Natural killer cell (primary cell): Measurements from ENCODE around the gene AKR1C4. TPM values are rescaled to one million over a fixed set of nuclear protein-coding genes. Genes with fewer than 3 reads are reported as not detected.

ENCODE experiments used
- ATAC-seq, 3 donors: fragments of 150-1000 bp in 2 of 3; fragments of 200-7000 bp in 1 of 3; cut with Tn5 transposase; 1 replicate in 1 of 3; 2 replicates in 2 of 3; pipeline ENCODE4 v1.10.0; 2021; ENCODE audit warnings: mild to moderate bottlenecking in 2 of 3, moderate library complexity in 2 of 3
- DNase-seq, 2 donors: peaks; one replicate each; pipeline versions ENCODE4 v3.0.0 to v3.0.0-alpha.2; 2013 to 2021; ENCODE audit warnings: mixed read lengths in 1 of 2
- H3K27ac ChIP-seq: one replicate; pipeline ENCODE4 v1.5.1; 2013; ENCODE audit warnings: mild to moderate bottlenecking, low read length
- H3K27me3 ChIP-seq: one replicate; pipeline ENCODE4 v1.6.1; 2013; ENCODE audit warnings: low read length; ENCODE audit not compliant: control insufficient read depth, insufficient read depth
- H3K36me3 ChIP-seq: one replicate; pipeline ENCODE4 v1.6.1; 2013; ENCODE audit warnings: low read length; ENCODE audit not compliant: control insufficient read depth, insufficient read depth
- H3K4me1 ChIP-seq: one replicate; pipeline ENCODE4 v1.6.1; 2013; ENCODE audit warnings: low read length; ENCODE audit not compliant: control insufficient read depth, insufficient read depth
- H3K4me3 ChIP-seq: one replicate; pipeline ENCODE4 v1.5.1; 2013; ENCODE audit warnings: low read length
- H3K9me3 ChIP-seq: one replicate; pipeline ENCODE4 v1.6.1; 2013; ENCODE audit warnings: low read length; ENCODE audit not compliant: control insufficient read depth, insufficient read depth
- H3K27ac Mint-ChIP-seq, 2 donors: one replicate each; pipeline ENCODE4 v1.8.0; 2022; ENCODE audit warnings: mild to moderate bottlenecking in 2 of 2, mixed read lengths in 2 of 2, moderate library complexity in 1 of 2
- H3K27me3 Mint-ChIP-seq, 2 donors: one replicate each; pipeline ENCODE4 v1.8.0; 2022; ENCODE audit warnings: low read depth in 2 of 2, mixed read lengths in 2 of 2
- H3K36me3 Mint-ChIP-seq: one replicate; pipeline ENCODE4 v1.8.0; 2022; ENCODE audit warnings: mixed read lengths
- H3K4me1 Mint-ChIP-seq, 2 donors: one replicate each; pipeline ENCODE4 v1.8.0; 2022; ENCODE audit warnings: mixed read lengths in 2 of 2
- H3K4me3 Mint-ChIP-seq: one replicate; pipeline ENCODE4 v1.8.0; 2022; ENCODE audit warnings: mild to moderate bottlenecking, moderate library complexity, mixed read lengths
- H3K9me3 Mint-ChIP-seq, 2 donors: one replicate each; pipeline ENCODE4 v1.8.0; 2022; ENCODE audit warnings: mixed read lengths in 2 of 2
- WGBS: methylation state at CpG from one replicate; pipeline ENCODE4 v1.1.7; 2013; ENCODE audit warnings: missing lambda C conversion rate; ENCODE audit not compliant: insufficient coverage; 5-methylcytosine and 5-hydroxymethylcytosine counted together
- intact Hi-C: fragments of 100-400 bp; cut with micrococcal nuclease; formaldehyde crosslinking; loops from one replicate; pipeline ENCODE4 v1.14.2; 2022
- total RNA-seq, 4 donors: library from RNA; stranded (reverse); fragments of 120-200 nt in 1 of 4; gene quantifications; one replicate each; pipeline versions ENCODE4 v1.2.3 to v1.2.4, GENCODE V29; 2013 to 2022
- TF ChIP-seq, protein P1 (sequence below): fragments of 200-600 bp; IDR thresholded peaks from one replicate; pipeline ENCODE4 v1.8.0; 2022; ENCODE audit warnings: antibody characterized with exemption

The AKR1C4 gene
- total RNA-seq, 3 donors from 2014 or later (not counting 1 experiment from before 2014, with no cell fraction given), result not detected

DNA sequence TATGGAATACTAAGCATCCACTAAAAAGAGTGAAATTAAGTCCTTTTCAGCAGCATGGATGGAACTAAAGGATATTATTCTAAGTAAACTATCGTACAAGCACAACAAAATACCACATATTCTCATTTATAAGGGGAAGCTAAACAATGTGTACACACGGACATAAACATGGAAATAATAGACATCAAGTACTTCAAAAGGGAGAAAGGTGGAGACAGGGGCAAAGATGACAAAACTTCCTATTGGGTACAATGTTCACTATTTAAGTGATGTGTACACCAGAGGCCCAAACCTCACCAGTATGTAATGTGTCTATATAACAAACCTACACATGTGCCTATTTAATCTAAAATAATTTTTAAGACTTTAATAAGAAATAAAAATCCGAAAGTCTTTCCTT is 2.2 kb upstream of the AKR1C4 start:
- Mint-ChIP-seq H3K4me3 (no peak overlapping the region), H3K27me3 (no peaks in the 10 kb centered on the region), H3K27ac (no peak overlapping the region), H3K4me1 (no peaks in the 10 kb centered on the region), H3K36me3 (no peaks in the 10 kb centered on the region), H3K9me3 (no peaks in the 10 kb centered on the region)
- H3K4me3 ChIP-seq, result no peak overlapping the region
- no peaks in the 10 kb centered on the region for H3K4me1 ChIP-seq
- 80% methylated on average over 1 of the region's 3 CpGs for WGBS
- intact Hi-C loops, result no loop called here
- no peaks in the 10 kb centered on the region for H3K9me3 ChIP-seq
- no peak for DNase-seq
- no peak overlapping the region for H3K27ac ChIP-seq
- H3K36me3 ChIP-seq, result no peaks in the 10 kb centered on the region
- H3K27me3 ChIP-seq, result no peaks in the 10 kb centered on the region
- no peak for ATAC-seq
- TF ChIP-seq, protein P1, sequence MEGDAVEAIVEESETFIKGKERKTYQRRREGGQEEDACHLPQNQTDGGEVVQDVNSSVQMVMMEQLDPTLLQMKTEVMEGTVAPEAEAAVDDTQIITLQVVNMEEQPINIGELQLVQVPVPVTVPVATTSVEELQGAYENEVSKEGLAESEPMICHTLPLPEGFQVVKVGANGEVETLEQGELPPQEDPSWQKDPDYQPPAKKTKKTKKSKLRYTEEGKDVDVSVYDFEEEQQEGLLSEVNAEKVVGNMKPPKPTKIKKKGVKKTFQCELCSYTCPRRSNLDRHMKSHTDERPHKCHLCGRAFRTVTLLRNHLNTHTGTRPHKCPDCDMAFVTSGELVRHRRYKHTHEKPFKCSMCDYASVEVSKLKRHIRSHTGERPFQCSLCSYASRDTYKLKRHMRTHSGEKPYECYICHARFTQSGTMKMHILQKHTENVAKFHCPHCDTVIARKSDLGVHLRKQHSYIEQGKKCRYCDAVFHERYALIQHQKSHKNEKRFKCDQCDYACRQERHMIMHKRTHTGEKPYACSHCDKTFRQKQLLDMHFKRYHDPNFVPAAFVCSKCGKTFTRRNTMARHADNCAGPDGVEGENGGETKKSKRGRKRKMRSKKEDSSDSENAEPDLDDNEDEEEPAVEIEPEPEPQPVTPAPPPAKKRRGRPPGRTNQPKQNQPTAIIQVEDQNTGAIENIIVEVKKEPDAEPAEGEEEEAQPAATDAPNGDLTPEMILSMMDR, result no peak

DNA sequence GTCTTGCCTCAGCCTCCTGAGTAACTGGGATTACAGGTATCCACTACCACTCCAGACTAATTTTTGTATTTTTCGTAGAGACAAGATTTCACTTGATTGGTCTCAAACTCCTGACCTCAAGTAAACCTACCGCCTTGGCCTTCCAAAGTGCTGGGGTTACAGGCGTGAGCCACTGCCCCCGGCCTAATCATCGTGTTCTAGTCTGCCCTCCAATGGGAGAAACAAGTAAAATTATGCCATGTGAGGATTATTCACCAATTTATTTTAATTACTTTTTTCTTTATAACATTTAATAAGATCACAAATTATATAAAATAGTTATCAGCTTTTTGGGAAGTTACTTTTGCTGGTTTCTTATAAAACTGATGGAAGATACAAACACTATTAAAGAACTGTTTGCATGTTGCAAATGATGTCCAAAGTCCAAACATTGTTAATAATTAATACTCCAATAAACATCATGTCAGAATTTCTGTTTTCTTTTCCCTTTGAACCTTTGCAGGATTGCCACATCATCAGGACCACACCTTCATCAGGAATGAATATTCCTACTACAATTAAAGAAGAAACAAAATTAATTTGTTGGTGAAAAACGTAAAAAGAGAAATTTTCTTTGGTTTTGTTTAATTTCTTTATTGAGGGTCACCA is 786 bp upstream of the AKR1C4 start:
- no peaks in the 10 kb centered on the region for H3K4me1 Mint-ChIP-seq
- Histone ChIP-seq H3K4me1 (no peaks in the 10 kb centered on the region), H3K36me3 (no peaks in the 10 kb centered on the region), H3K9me3 (no peaks in the 10 kb centered on the region), H3K27me3 (no peaks in the 10 kb centered on the region), H3K27ac (no peak overlapping the region), H3K4me3 (no peak overlapping the region)
- ATAC-seq, result no peak
- no peaks in the 10 kb centered on the region for H3K9me3 Mint-ChIP-seq
- 93% methylated on average over 3 of the region's 6 CpGs for WGBS
- no peak overlapping the region for H3K27ac Mint-ChIP-seq
- DNase-seq, result no peak
- H3K4me3 Mint-ChIP-seq, result no peak overlapping the region
- intact Hi-C loops, result no loop called here
- TF ChIP-seq, protein P1, result no peak
- no peaks in the 10 kb centered on the region for H3K36me3 Mint-ChIP-seq
- H3K27me3 Mint-ChIP-seq, result peaks cover 0 to 3% of the 10 kb centered on the region in 2 donors

DNA sequence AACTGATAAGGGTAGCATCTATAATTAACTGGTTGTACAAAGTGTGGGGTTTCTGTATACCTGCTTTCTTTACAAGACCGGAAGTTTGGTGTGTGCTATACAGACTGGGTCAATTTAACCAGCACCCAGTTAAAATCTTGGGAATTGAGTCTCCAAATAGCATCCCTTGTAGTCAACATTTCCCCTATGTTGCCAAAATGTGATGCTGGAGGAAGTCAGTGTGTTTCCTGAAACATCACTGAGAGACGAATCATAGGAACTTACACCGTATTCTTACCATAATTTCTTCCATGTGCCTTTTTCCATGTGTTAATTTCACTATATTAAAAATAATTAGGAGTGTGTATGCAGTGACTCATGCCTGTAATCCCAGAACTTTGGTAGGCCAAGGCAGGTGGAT is 1.7 kb downstream of the AKR1C4 start:
- no peaks in the 10 kb centered on the region for H3K4me1 Mint-ChIP-seq
- H3K36me3 ChIP-seq, result no peaks in the 10 kb centered on the region
- 100% methylated on average over 1 of the region's 3 CpGs for WGBS
- intact Hi-C loops, result no loop called here
- TF ChIP-seq, protein P1, result no peak
- ATAC-seq (no peak), DNase-seq (no peak)
- no peak overlapping the region for H3K27ac ChIP-seq
- H3K27ac Mint-ChIP-seq, result no peak overlapping the region
- H3K4me1 ChIP-seq, result no peaks in the 10 kb centered on the region
- no peaks in the 10 kb centered on the region for H3K27me3 ChIP-seq
- H3K4me3 ChIP-seq, result no peak overlapping the region
- H3K27me3 Mint-ChIP-seq, result peaks cover 0 to 3% of the 10 kb centered on the region in 2 donors
- H3K4me3 Mint-ChIP-seq, result no peak overlapping the region
- H3K36me3 Mint-ChIP-seq, result peaks cover 21% of the 10 kb centered on the region
- peaks cover 3 to 4% of the 10 kb centered on the region in 2 donors for H3K9me3 Mint-ChIP-seq
- H3K9me3 ChIP-seq, result peaks cover 5% of the 10 kb centered on the region

DNA sequence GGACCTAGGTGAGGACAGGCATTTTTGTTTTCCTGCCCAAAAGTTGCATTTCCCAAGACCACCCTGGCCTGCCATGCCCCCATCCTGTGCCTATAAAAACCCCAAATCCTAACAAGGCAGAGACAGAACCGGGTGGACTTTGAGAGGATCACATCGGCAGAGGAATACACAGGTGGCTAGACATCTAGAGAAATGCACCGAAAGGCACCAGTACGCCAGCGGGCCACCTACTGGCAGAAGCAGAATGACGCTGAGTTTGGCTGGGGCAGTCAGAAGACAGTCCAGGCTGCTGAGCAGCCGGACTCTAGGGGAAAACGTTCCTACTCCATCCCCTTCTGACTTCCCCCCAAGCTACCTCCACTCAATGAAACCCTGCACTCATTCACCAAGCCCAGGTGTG is 2.8 kb downstream of the AKR1C4 start:
- Mint-ChIP-seq H3K27me3 (peaks cover 0 to 3% of the 10 kb centered on the region in 2 donors), H3K9me3 (peaks cover 3 to 4% of the 10 kb centered on the region in 2 donors), H3K4me3 (no peak overlapping the region), H3K4me1 (no peaks in the 10 kb centered on the region), H3K36me3 (peaks cover 28% of the 10 kb centered on the region), H3K27ac (no peak overlapping the region)
- no peak overlapping the region for H3K4me3 ChIP-seq
- DNase-seq (no peak), ATAC-seq (no peak)
- TF ChIP-seq, protein P1, result no peak
- no peaks in the 10 kb centered on the region for H3K4me1 ChIP-seq
- no peaks in the 10 kb centered on the region for H3K27me3 ChIP-seq
- WGBS, result 93% methylated on average over 8 of the region's 8 CpGs
- H3K27ac ChIP-seq, result no peak overlapping the region
- intact Hi-C loops, result no loop called here
- H3K36me3 ChIP-seq, result no peaks in the 10 kb centered on the region
- peaks cover 6% of the 10 kb centered on the region for H3K9me3 ChIP-seq
